ENCODE measurements around the gene MLIP.

DNA sequence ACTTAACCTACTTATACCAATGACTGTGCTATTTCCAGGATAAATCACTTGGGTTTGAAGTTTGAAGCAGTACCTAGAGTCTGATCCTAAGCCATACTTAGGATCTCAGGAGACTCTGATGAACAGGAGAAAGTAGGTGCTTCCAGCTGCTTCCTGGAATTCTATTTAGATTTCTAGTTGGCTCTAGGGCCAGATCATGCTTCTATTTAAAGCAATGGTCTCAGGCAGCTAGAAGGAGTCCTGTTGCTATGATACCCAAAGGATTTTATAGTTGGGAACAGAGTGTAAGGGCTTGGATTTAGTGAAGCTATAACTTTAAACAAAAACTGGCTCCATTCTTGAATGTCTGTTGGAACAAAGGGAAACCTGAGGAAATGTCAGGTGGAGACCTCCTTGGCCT, 144.6 kb downstream of the MLIP start:
- TF ChIP-seq, protein P1, sequence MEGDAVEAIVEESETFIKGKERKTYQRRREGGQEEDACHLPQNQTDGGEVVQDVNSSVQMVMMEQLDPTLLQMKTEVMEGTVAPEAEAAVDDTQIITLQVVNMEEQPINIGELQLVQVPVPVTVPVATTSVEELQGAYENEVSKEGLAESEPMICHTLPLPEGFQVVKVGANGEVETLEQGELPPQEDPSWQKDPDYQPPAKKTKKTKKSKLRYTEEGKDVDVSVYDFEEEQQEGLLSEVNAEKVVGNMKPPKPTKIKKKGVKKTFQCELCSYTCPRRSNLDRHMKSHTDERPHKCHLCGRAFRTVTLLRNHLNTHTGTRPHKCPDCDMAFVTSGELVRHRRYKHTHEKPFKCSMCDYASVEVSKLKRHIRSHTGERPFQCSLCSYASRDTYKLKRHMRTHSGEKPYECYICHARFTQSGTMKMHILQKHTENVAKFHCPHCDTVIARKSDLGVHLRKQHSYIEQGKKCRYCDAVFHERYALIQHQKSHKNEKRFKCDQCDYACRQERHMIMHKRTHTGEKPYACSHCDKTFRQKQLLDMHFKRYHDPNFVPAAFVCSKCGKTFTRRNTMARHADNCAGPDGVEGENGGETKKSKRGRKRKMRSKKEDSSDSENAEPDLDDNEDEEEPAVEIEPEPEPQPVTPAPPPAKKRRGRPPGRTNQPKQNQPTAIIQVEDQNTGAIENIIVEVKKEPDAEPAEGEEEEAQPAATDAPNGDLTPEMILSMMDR (conservative IDR thresholded peaks at IDR 0.05), result no peak
- no peak for TF ChIP-seq ZFX (IDR thresholded peaks at IDR 0.05)
